B cell (primary cell): ENCODE data around the gene ITLN2. TPM values are rescaled to one million over a fixed set of nuclear protein-coding genes. Genes with fewer than 3 reads are reported as not detected.
"Not testable (repeated sequence)": the region's sequence is repeated elsewhere in the genome, so short reads cannot be mapped to it uniquely, and the experiment has no call there.

Source experiments
- ATAC-seq: fragments of 200-7000 bp; cut with Tn5 transposase; one replicate; pipeline ENCODE4 v1.10.0; 2021; ENCODE audit warnings: low read depth, mild to moderate bottlenecking, moderate number of reproducible peaks, moderate library complexity
- CTCF ChIA-PET: fragments of 350-600 bp; sonication (Branson Sonifier 250); formaldehyde crosslinking; loops from one replicate; lab custom pipeline; 2021; ENCODE audit warnings: antibody characterized with exemption, inconsistent platforms; lab: Charles Lee
- POLR2A ChIA-PET: fragments of 350-600 bp; sonication (Branson Sonifier 250); formaldehyde crosslinking; loops from one replicate; lab custom pipeline; 2021; ENCODE audit warnings: antibody characterized with exemption; lab: Charles Lee
- DNase-seq: peaks from one replicate; pipeline ENCODE4 v3.0.0; 2013
- H2AFZ ChIP-seq: 2 replicates; pipeline ENCODE4 v1.6.1; 2012; ENCODE audit warnings: mild to moderate bottlenecking, low read depth, low read length; ENCODE audit not compliant: insufficient read depth, poor library complexity, severe bottlenecking
- H3K27ac ChIP-seq, 2 donors: 1 replicate in 1 of 2; 2 replicates in 1 of 2; pipeline ENCODE4 v1.5.1; 2012 to 2013; ENCODE audit warnings: low read length in 2 of 2, mild to moderate bottlenecking in 2 of 2, moderate library complexity in 1 of 2
- H3K27me3 ChIP-seq, 4 experiments: fragments of 200-600 bp in 1 of 4; sonication (generic) in 1 of 4; replicated peaks in 1 of 4; 1 replicate in 2 of 4; 2 replicates in 2 of 4; pipeline versions ENCODE4 v1.6.1 to v1.7.0; 2013 to 2016; ENCODE audit warnings: low read length in 3 of 4, mild to moderate bottlenecking in 2 of 4, mixed read lengths in 1 of 4, moderate library complexity in 1 of 4; ENCODE audit not compliant: insufficient read depth in 4 of 4, control insufficient read depth in 3 of 4; ENCODE audit errors: control extremely low read depth in 1 of 4
- H3K36me3 ChIP-seq, 2 experiments: replicated peaks in 1 of 2; 1 replicate in 1 of 2; 2 replicates in 1 of 2; pipeline versions ENCODE4 v1.6.1 to v1.7.1; 2013; ENCODE audit warnings: low read length in 1 of 2; ENCODE audit not compliant: insufficient read depth in 2 of 2, control insufficient read depth in 1 of 2; ENCODE audit errors: control extremely low read depth in 1 of 2, extremely low read depth in 1 of 2
- H3K4me1 ChIP-seq, 2 donors: fragments of 200-600 bp in 1 of 2; sonication (generic) in 1 of 2; 1 replicate in 1 of 2; 2 replicates in 1 of 2; pipeline versions ENCODE4 v1.5.1 to v1.6.1; 2013 to 2017; ENCODE audit warnings: low read length in 2 of 2; ENCODE audit not compliant: control insufficient read depth in 2 of 2, insufficient read depth in 2 of 2
- H3K4me2 ChIP-seq: replicated peaks from 2 replicates; pipeline ENCODE3; 2012; ENCODE audit warnings: mild to moderate bottlenecking, low read depth, low read length; ENCODE audit not compliant: poor library complexity, severe bottlenecking
- H3K4me3 ChIP-seq, 5 experiments: fragments of 200-600 bp in 1 of 5; sonication (generic) in 1 of 5; 1 replicate in 3 of 5; 2 replicates in 2 of 5; pipeline versions ENCODE4 v1.5.1 to v1.7.0; 2011 to 2016; ENCODE audit warnings: low read length in 4 of 5, mild to moderate bottlenecking in 4 of 5, low read depth in 2 of 5, control low read depth in 1 of 5, moderate library complexity in 1 of 5; ENCODE audit not compliant: insufficient read depth in 1 of 5; ENCODE audit errors: control extremely low read depth in 1 of 5, extremely low read depth in 1 of 5
- H3K79me2 ChIP-seq: fragments of 200-600 bp; sonication (generic); one replicate; pipeline ENCODE4 v1.6.0; 2016; ENCODE audit warnings: low read length; ENCODE audit not compliant: control insufficient read depth, insufficient read depth
- H3K9ac ChIP-seq: fragments of 200-600 bp; sonication (generic); 2 replicates; pipeline ENCODE4 v1.6.1; 2017; ENCODE audit warnings: mild to moderate bottlenecking, low read length, moderate library complexity
- H3K9me3 ChIP-seq, 3 donors: one replicate each; pipeline versions ENCODE4 v1.6.1 to v1.7.1; 2013; ENCODE audit warnings: low read length in 2 of 3; ENCODE audit not compliant: control insufficient read depth in 2 of 3, insufficient read depth in 1 of 3; ENCODE audit errors: control extremely low read depth in 1 of 3
- H4K20me1 ChIP-seq: 2 replicates; pipeline ENCODE4 v1.6.0; 2012; ENCODE audit warnings: mild to moderate bottlenecking, low read length; ENCODE audit not compliant: insufficient read depth, control insufficient read depth, poor library complexity, severe bottlenecking
- H3K27ac Mint-ChIP-seq: one replicate; pipeline ENCODE4 v1.8.0; 2021; ENCODE audit warnings: mixed read lengths
- H3K27me3 Mint-ChIP-seq: one replicate; pipeline ENCODE4 v1.8.0; 2021; ENCODE audit warnings: mixed read lengths
- H3K4me1 Mint-ChIP-seq: one replicate; pipeline ENCODE4 v1.8.0; 2021; ENCODE audit warnings: mixed read lengths
- H3K4me3 Mint-ChIP-seq: one replicate; pipeline ENCODE4 v1.8.0; 2021; ENCODE audit warnings: mixed read lengths
- H3K9me3 Mint-ChIP-seq: one replicate; pipeline ENCODE4 v1.8.0; 2022; ENCODE audit warnings: mixed read lengths; ENCODE audit not compliant: insufficient read depth
- CTCF ChIP-seq: fragments of 200-600 bp; IDR thresholded peaks from one replicate; pipeline ENCODE4 v1.8.0; 2022; ENCODE audit warnings: antibody characterized with exemption, mild to moderate bottlenecking
- EZH2 ChIP-seq: IDR thresholded peaks from 2 replicates; pipeline ENCODE4 v1.6.1; 2012; ENCODE audit warnings: borderline replicate concordance, low read depth, mild to moderate bottlenecking, moderate library complexity, low read length; ENCODE audit not compliant: insufficient read depth, poor library complexity, severe bottlenecking
- WGBS: methylation state at CpG from one replicate; pipeline ENCODE4 v1.1.5; 2013; ENCODE audit warnings: missing lambda C conversion rate; ENCODE audit not compliant: insufficient coverage; 5-methylcytosine and 5-hydroxymethylcytosine counted together
- intact Hi-C: fragments of 100-400 bp; cut with micrococcal nuclease; formaldehyde crosslinking; loops from one replicate; pipeline ENCODE4 v1.10.0; 2022
- polyA plus RNA-seq: library from polyadenylated mRNA; depleted of rRNA; stranded (reverse); fragments of >200 nt; gene quantifications from 2 replicates; pipeline ENCODE4 v1.2.3, GENCODE V29; 2012
- total RNA-seq, 2 donors: library from RNA; stranded (reverse); fragments of 120-200 nt in 1 of 2; gene quantifications; 1 replicate in 1 of 2; 2 replicates in 1 of 2; pipeline versions ENCODE4 v1.2.3 to v1.2.4, GENCODE V29; 2013 to 2022

The ITLN2 gene
- total and polyA plus RNA-seq, 2 donors (not counting 1 experiment from before 2014, with no cell fraction given), result not detected

DNA sequence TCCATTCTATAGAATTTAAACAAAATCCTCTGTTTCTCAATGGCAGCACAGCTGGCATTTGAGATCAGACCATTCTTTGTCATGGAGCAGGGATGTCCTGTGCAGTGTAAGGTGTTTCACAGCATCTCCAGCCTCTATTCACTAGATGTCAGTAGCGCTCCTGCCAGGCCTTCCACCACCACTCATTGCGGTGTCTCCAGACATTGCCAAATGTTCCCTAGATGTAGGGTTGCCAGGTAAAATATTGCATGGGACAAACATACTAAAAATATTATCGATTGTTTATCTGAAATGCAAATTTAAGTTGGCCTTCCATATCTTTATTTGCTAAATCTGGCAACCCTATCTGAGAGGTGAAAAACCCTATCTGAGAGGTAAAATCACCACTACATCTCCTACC, 11.7 kb downstream of the ITLN2 start:
- Histone ChIP-seq H2AFZ (no peak overlapping the region), H3K36me3 (no peaks in the 10 kb centered on the region), H3K9ac (no peak overlapping the region), H3K27ac (no peak overlapping the region), H3K27me3 (no peaks in the 10 kb centered on the region), H4K20me1 (no peaks in the 10 kb centered on the region), H3K4me1 (no peaks in the 10 kb centered on the region), H3K79me2 (no peaks in the 10 kb centered on the region), H3K4me2 (no peak overlapping the region), H3K4me3 (no peak overlapping the region), H3K9me3 (peaks cover 0 to 6% (median 1%) of the 10 kb centered on the region in 3 donors)
- WGBS, result no CpG with 5 or more reads among the region's 3 CpGs
- CTCF ChIA-PET, result no interaction called here
- H3K9me3 Mint-ChIP-seq, result no peaks in the 10 kb centered on the region
- H3K27me3 Mint-ChIP-seq, result peaks cover 8% of the 10 kb centered on the region
- H3K4me3 Mint-ChIP-seq, result no peak overlapping the region
- DNase-seq, result no peak
- TF ChIP-seq EZH2 (no peak), CTCF (no peak)
- H3K4me1 Mint-ChIP-seq, result no peaks in the 10 kb centered on the region
- intact Hi-C loops, result no loop called here
- ATAC-seq, result no peak
- POLR2A ChIA-PET, result no interaction called here
- H3K27ac Mint-ChIP-seq, result no peak overlapping the region

- H4K20me1 ChIP-seq, H3K36me3 ChIP-seq, H3K79me2 ChIP-seq, H3K9me3 Mint-ChIP-seq, H3K4me2 ChIP-seq, H3K27ac ChIP-seq, POLR2A ChIA-PET, H3K27ac Mint-ChIP-seq, DNase-seq, intact Hi-C loops, H3K4me1 ChIP-seq, H3K9ac ChIP-seq, H3K4me3 Mint-ChIP-seq, H3K4me3 ChIP-seq, H2AFZ ChIP-seq, ATAC-seq, H3K27me3 Mint-ChIP-seq, H3K27me3 ChIP-seq: not testable (repeated sequence)
- CTCF ChIA-PET, result interaction anchor here (0.6 to 1.6 kb wide), 2 partner anchors 15 to 32 kb away, joined by 6 read pairs; no protein-coding TSS in a partner anchor
- H3K4me1 Mint-ChIP-seq, result peaks cover 16% of the 10 kb centered on the region
- peaks cover 0 to 17% (median 0%) of the 10 kb centered on the region in 3 donors for H3K9me3 ChIP-seq
- WGBS, result 100% methylated on average over 1 of the region's 19 CpGs
Measured at GRCh38 chr1:160936666-160937065, 17.9 kb downstream of the ITLN2 start.
